Mesenchymal stem cell (in vitro differentiated cells and primary cell): ENCODE measurements around the gene ARID5A.
"Not testable (repeated sequence)": the region's sequence is repeated elsewhere in the genome, so short reads cannot be mapped to it uniquely, and the experiment has no call there.

Experiments
- DNase-seq: peaks from one replicate; pipeline ENCODE4 v3.0.0-alpha.2; 2013
- H2AFZ ChIP-seq: one replicate; pipeline ENCODE4 v1.6.1; 2013; ENCODE audit warnings: low read depth, mild to moderate bottlenecking, control low read depth, inconsistent platforms, low read length, moderate library complexity
- H2AK5ac ChIP-seq: 2 replicates; pipeline ENCODE4 v1.6.1; 2013; ENCODE audit warnings: low read length, moderate library complexity, mild to moderate bottlenecking, inconsistent platforms; ENCODE audit not compliant: severe bottlenecking
- H2BK120ac ChIP-seq: one replicate; pipeline ENCODE4 v1.6.1; 2013; ENCODE audit warnings: low read depth, mild to moderate bottlenecking, inconsistent platforms, low read length, moderate library complexity
- H2BK12ac ChIP-seq, 2 experiments: one replicate each; pipeline ENCODE4 v1.6.1; 2013; ENCODE audit warnings: inconsistent platforms in 2 of 2, low read length in 2 of 2, mild to moderate bottlenecking in 2 of 2, moderate library complexity in 2 of 2, control low read depth in 1 of 2
- H2BK15ac ChIP-seq: one replicate; pipeline ENCODE4 v1.6.1; 2013; ENCODE audit warnings: mild to moderate bottlenecking, low read depth, inconsistent platforms; ENCODE audit not compliant: poor library complexity, severe bottlenecking
- H2BK5ac ChIP-seq: 2 replicates; pipeline ENCODE4 v1.6.1; 2013; ENCODE audit warnings: low read depth, mild to moderate bottlenecking, low read length, control low read depth, inconsistent platforms; ENCODE audit not compliant: poor library complexity, severe bottlenecking
- H3K14ac ChIP-seq, 2 experiments: one replicate each; pipeline ENCODE4 v1.6.1; 2013; ENCODE audit warnings: inconsistent platforms in 2 of 2, low read length in 2 of 2, control low read depth in 1 of 2, mild to moderate bottlenecking in 1 of 2, moderate library complexity in 1 of 2
- H3K18ac ChIP-seq, 2 experiments: one replicate each; pipeline ENCODE4 v1.6.1; 2013; ENCODE audit warnings: inconsistent platforms in 2 of 2, low read length in 2 of 2, control low read depth in 1 of 2, low read depth in 1 of 2, mild to moderate bottlenecking in 1 of 2
- H3K23ac ChIP-seq, 2 experiments: one replicate each; pipeline ENCODE4 v1.6.1; 2013; ENCODE audit warnings: inconsistent platforms in 2 of 2, low read length in 2 of 2, mild to moderate bottlenecking in 2 of 2, moderate library complexity in 2 of 2, control low read depth in 1 of 2
- H3K27ac ChIP-seq: 2 replicates; pipeline ENCODE4 v1.5.1; 2013; ENCODE audit warnings: mild to moderate bottlenecking, moderate library complexity, low read length, control low read depth, inconsistent platforms; ENCODE audit not compliant: poor library complexity, severe bottlenecking
- H3K27me3 ChIP-seq, 2 experiments: 2 replicates each; pipeline versions ENCODE4 v1.6.1 to v1.7.0; 2013; ENCODE audit warnings: low read length in 2 of 2, mild to moderate bottlenecking in 2 of 2, moderate library complexity in 2 of 2, control low read depth in 1 of 2, inconsistent platforms in 1 of 2; ENCODE audit not compliant: control insufficient read depth in 1 of 2, insufficient read depth in 1 of 2
- H3K36me3 ChIP-seq, 2 experiments: 2 replicates each; pipeline versions ENCODE4 v1.6.1 to v1.7.0; 2013; ENCODE audit warnings: low read length in 2 of 2, control low read depth in 1 of 2, inconsistent platforms in 1 of 2, low read depth in 1 of 2, mild to moderate bottlenecking in 1 of 2; ENCODE audit not compliant: insufficient read depth in 2 of 2, control insufficient read depth in 1 of 2
- H3K4ac ChIP-seq, 2 experiments: one replicate each; pipeline ENCODE4 v1.6.1; 2013; ENCODE audit warnings: inconsistent platforms in 2 of 2, low read length in 2 of 2, mild to moderate bottlenecking in 2 of 2, moderate library complexity in 2 of 2, control low read depth in 1 of 2, low read depth in 1 of 2
- H3K4me1 ChIP-seq: 2 replicates; pipeline ENCODE4 v1.6.1; 2013; ENCODE audit warnings: low read depth, low read length, control low read depth; ENCODE audit not compliant: control insufficient read depth, insufficient read depth
- H3K4me2 ChIP-seq: 2 replicates; pipeline ENCODE4 v1.6.1; 2013; ENCODE audit warnings: low read length, mild to moderate bottlenecking, inconsistent platforms; ENCODE audit not compliant: poor library complexity, severe bottlenecking
- H3K4me3 ChIP-seq, 2 experiments: 2 replicates each; pipeline versions ENCODE4 v1.5.1 to v1.7.0; 2013; ENCODE audit warnings: low read length in 2 of 2, mild to moderate bottlenecking in 2 of 2, control low read depth in 1 of 2, low read depth in 1 of 2; ENCODE audit not compliant: insufficient read depth in 1 of 2
- H3K79me1 ChIP-seq: replicated peaks from 2 replicates; pipeline ENCODE4 v1.6.1; 2013; ENCODE audit warnings: mild to moderate bottlenecking, control low read depth, low read length, inconsistent platforms; ENCODE audit not compliant: poor library complexity, severe bottlenecking
- H3K9ac ChIP-seq: 2 replicates; pipeline ENCODE4 v1.7.0; 2013; ENCODE audit warnings: mild to moderate bottlenecking, low read length, moderate library complexity
- H3K9me3 ChIP-seq: 2 replicates; pipeline ENCODE4 v1.7.0; 2013; ENCODE audit warnings: mild to moderate bottlenecking, low read length; ENCODE audit not compliant: control insufficient read depth
- H4K8ac ChIP-seq: one replicate; pipeline ENCODE4 v1.6.1; 2013; ENCODE audit warnings: inconsistent platforms, mild to moderate bottlenecking, low read length, moderate library complexity
- H4K91ac ChIP-seq: one replicate; pipeline ENCODE4 v1.6.1; 2013; ENCODE audit warnings: mild to moderate bottlenecking, low read length, inconsistent platforms
- WGBS: methylation state at CpG from one replicate; pipeline ENCODE4 v1.1.7; 2013; ENCODE audit warnings: mixed read lengths; 5-methylcytosine and 5-hydroxymethylcytosine counted together

The ARID5A gene

GRCh38 chr2:96554293-96555145, 18.0 kb downstream of the ARID5A start:
- Histone ChIP-seq H3K27me3 (peaks cover 0 to 6% of the 10 kb centered on the region in 2 experiments), H2BK120ac (no peak overlapping the region), H2BK15ac (no peak overlapping the region), H3K9me3 (no peaks in the 10 kb centered on the region), H4K91ac (no peak overlapping the region), H3K4me2 (peak overlapping the region; percentile 1), H2AFZ (peak overlapping the region; percentile 24), H4K8ac (no peak overlapping the region), H3K27ac (no peak overlapping the region), H3K4ac (no peak overlapping the region), H2AK5ac (peak overlapping the region; percentile 14), H3K4me3 (no peak overlapping the region), H3K9ac (peak overlapping the region; percentile 37), H3K79me1 (no peaks in the 10 kb centered on the region), H3K23ac (no peak overlapping the region), H3K18ac (no peak overlapping the region), H3K4me1 (peaks cover 20% of the 10 kb centered on the region), H2BK5ac (no peak overlapping the region), H3K36me3 (peaks cover 24 to 36% of the 10 kb centered on the region in 2 experiments), H2BK12ac (no peak overlapping the region), H3K14ac (no peak overlapping the region)
- DNase-seq = peak; percentile 55
- 49% methylated on average over 35 of the region's 35 CpGs for WGBS

GRCh38 chr2:96555146-96555610, 18.6 kb downstream of the ARID5A start:
- Histone ChIP-seq H2BK5ac (no peak overlapping the region), H3K23ac (no peak overlapping the region), H3K4ac (no peak overlapping the region), H4K91ac (no peak overlapping the region), H3K27me3 (peaks cover 0 to 12% of the 10 kb centered on the region in 2 experiments), H2BK15ac (no peak overlapping the region), H3K4me2 (no peak overlapping the region), H3K4me1 (peaks cover 20% of the 10 kb centered on the region), H2AFZ (peak overlapping the region; percentile 24), H3K4me3 (no peak overlapping the region), H3K9me3 (no peaks in the 10 kb centered on the region), H2BK120ac (no peak overlapping the region), H3K18ac (no peak overlapping the region), H3K79me1 (no peaks in the 10 kb centered on the region), H2AK5ac (no peak overlapping the region), H3K14ac (no peak overlapping the region), H3K27ac (no peak overlapping the region), H4K8ac (no peak overlapping the region), H3K36me3 (peaks cover 20 to 30% of the 10 kb centered on the region in 2 experiments), H2BK12ac (no peak overlapping the region), H3K9ac (no peak overlapping the region)
- 90% methylated on average over 14 of the region's 14 CpGs for WGBS
- no peak for DNase-seq

GRCh38 chr2:96556441-96557330, 20.1 kb downstream of the ARID5A start:
- no peak overlapping the region for H2BK15ac ChIP-seq
- H3K4ac ChIP-seq = no peak overlapping the region
- no peak overlapping the region for H2BK12ac ChIP-seq
- peaks cover 8 to 15% of the 10 kb centered on the region in 2 experiments for H3K36me3 ChIP-seq
- H3K23ac ChIP-seq = no peak overlapping the region
- no peak overlapping the region for H3K14ac ChIP-seq
- H3K27ac ChIP-seq = no peak overlapping the region
- peak; percentile 71 for DNase-seq
- H3K4me2 ChIP-seq = no peak overlapping the region
- no peaks in the 10 kb centered on the region for H3K79me1 ChIP-seq
- no peak overlapping the region for H3K18ac ChIP-seq
- H3K4me3 ChIP-seq = no peak overlapping the region
- H2BK120ac ChIP-seq = no peak overlapping the region
- H3K27me3 ChIP-seq = peaks cover 0 to 16% of the 10 kb centered on the region in 2 experiments
- no peak overlapping the region for H3K9ac ChIP-seq
- no peak overlapping the region for H4K91ac ChIP-seq
- peaks cover 20% of the 10 kb centered on the region for H3K4me1 ChIP-seq
- H2AK5ac ChIP-seq = no peak overlapping the region
- no peak overlapping the region for H2AFZ ChIP-seq
- H4K8ac ChIP-seq = no peak overlapping the region
- WGBS = 73% methylated on average over 14 of the region's 16 CpGs
- H2BK5ac ChIP-seq = no peak overlapping the region
- H3K9me3 ChIP-seq = no peaks in the 10 kb centered on the region

GRCh38 chr2:96557421-96557820, 20.9 kb downstream of the ARID5A start:
- not testable (repeated sequence) for H2AFZ ChIP-seq, H2BK12ac ChIP-seq, H3K4ac ChIP-seq, H3K36me3 ChIP-seq, H2AK5ac ChIP-seq, H3K79me1 ChIP-seq, H3K14ac ChIP-seq, H2BK120ac ChIP-seq, H4K91ac ChIP-seq, H4K8ac ChIP-seq, H2BK15ac ChIP-seq, H3K23ac ChIP-seq, DNase-seq, H2BK5ac ChIP-seq, H3K9me3 ChIP-seq, H3K4me2 ChIP-seq, H3K9ac ChIP-seq, H3K18ac ChIP-seq, H3K4me3 ChIP-seq, H3K27ac ChIP-seq
- Histone ChIP-seq H3K4me1 (peaks cover 20% of the 10 kb centered on the region), H3K27me3 (peaks cover 0 to 16% of the 10 kb centered on the region in 2 experiments)
- WGBS = 98% methylated on average over 6 of the region's 6 CpGs
